Keratinocyte (primary cell): ENCODE measurements around the gene TOPORS. TPM values are rescaled to one million over a fixed set of nuclear protein-coding genes. Genes with fewer than 3 reads are reported as not detected.

Experiments used
- DNase-seq: peaks from one replicate; pipeline ENCODE4 v3.0.0-alpha.2; 2011; ENCODE audit warnings: low read depth, missing footprints, low spot score
- FAIRE-seq: peaks from 2 replicates; lab custom pipeline; 2011; peaks lifted over from hg19 to GRCh38; lab: Jason Lieb, UNC
- H2AFZ ChIP-seq: 2 replicates; pipeline ENCODE4 v1.6.0; 2012; ENCODE audit warnings: low read length, control low read depth, inconsistent platforms; ENCODE audit not compliant: control insufficient read depth
- H3K27ac ChIP-seq: 2 replicates; pipeline ENCODE4 v1.5.1; 2011; ENCODE audit warnings: low read length; ENCODE audit not compliant: control insufficient read depth, insufficient read depth
- H3K27me3 ChIP-seq: 3 replicates; pipeline ENCODE4 v1.6.0; 2011; ENCODE audit warnings: low read length; ENCODE audit not compliant: control insufficient read depth, insufficient read depth; ENCODE audit errors: extremely low read depth
- H3K36me3 ChIP-seq, 2 experiments: 2 replicates in 1 of 2; 3 replicates in 1 of 2; pipeline ENCODE4 v1.5.1; 2011; ENCODE audit warnings: low read length in 2 of 2, mild to moderate bottlenecking in 1 of 2; ENCODE audit not compliant: control insufficient read depth in 2 of 2, insufficient read depth in 2 of 2; ENCODE audit errors: extremely low read depth in 1 of 2
- H3K4me1 ChIP-seq: 3 replicates; pipeline ENCODE4 v1.5.1; 2011; ENCODE audit warnings: low read length; ENCODE audit not compliant: control insufficient read depth, insufficient read depth; ENCODE audit errors: extremely low read depth
- H3K4me2 ChIP-seq: 3 replicates; pipeline ENCODE4 v1.6.0; 2011; ENCODE audit warnings: low read depth, low read length; ENCODE audit not compliant: control insufficient read depth, insufficient read depth; ENCODE audit errors: extremely low read depth
- H3K4me3 ChIP-seq, 3 experiments: fragments of 200-600 bp in 1 of 3; sonication (generic) in 1 of 3; 2 replicates in 2 of 3; 3 replicates in 1 of 3; pipeline ENCODE4 v1.5.1; 2011 to 2016; ENCODE audit warnings: low read length in 3 of 3, mild to moderate bottlenecking in 3 of 3, control low read depth in 2 of 3, inconsistent platforms in 1 of 3, low read depth in 1 of 3, mixed read lengths in 1 of 3, mixed run types in 1 of 3, moderate library complexity in 1 of 3; ENCODE audit not compliant: control insufficient read depth in 2 of 3, insufficient read depth in 2 of 3; ENCODE audit errors: extremely low read depth in 1 of 3
- H3K79me2 ChIP-seq: 2 replicates; pipeline ENCODE4 v1.6.0; 2012; ENCODE audit warnings: low read length; ENCODE audit not compliant: control insufficient read depth, insufficient read depth
- H3K9ac ChIP-seq: 3 replicates; pipeline ENCODE4 v1.6.0; 2011; ENCODE audit warnings: low read length; ENCODE audit not compliant: control insufficient read depth, insufficient read depth; ENCODE audit errors: extremely low read depth
- H3K9me1 ChIP-seq: 3 replicates; pipeline ENCODE4 v1.6.0; 2011; ENCODE audit warnings: low read length; ENCODE audit not compliant: control insufficient read depth, insufficient read depth; ENCODE audit errors: extremely low read depth
- H3K9me3 ChIP-seq: 2 replicates; pipeline ENCODE4 v1.5.1; 2012; ENCODE audit warnings: low read depth, low read length; ENCODE audit not compliant: control insufficient read depth
- H4K20me1 ChIP-seq: 3 replicates; pipeline ENCODE4 v1.6.0; 2011; ENCODE audit warnings: low read length; ENCODE audit not compliant: control insufficient read depth, insufficient read depth; ENCODE audit errors: extremely low read depth
- EZH2 ChIP-seq: IDR thresholded peaks from one replicate; pipeline ENCODE4 v1.6.1; 2012; ENCODE audit warnings: inconsistent platforms, mild to moderate bottlenecking, low read length, moderate library complexity
- dilution Hi-C: fragments of 300-500 bp; cut with MboI; formaldehyde crosslinking; loops from one replicate; pipeline ENCODE4 v1.7.0; 2020; ENCODE audit warnings: low sequenced_read_pairs; ENCODE audit not compliant: extremely low pct_ligation_motif_present
- polyA plus RNA-seq, 5 experiments: library from polyadenylated mRNA; depleted of rRNA in 3 of 5; stranded (reverse) in 3 of 5; stranded (forward) in 1 of 5; unstranded in 1 of 5; fragments of >200 nt; gene quantifications; 1 replicate in 1 of 5; 2 replicates in 3 of 5; 3 replicates in 1 of 5; pipeline versions ENCODE4 v1.2.1 to v1.2.3, GENCODE V29; 2011 to 2012; ENCODE audit warnings: missing spikeins in 2 of 5, low read depth in 1 of 5, low replicate concordance in 1 of 5
- TF ChIP-seq, protein P1 (sequence below), 3 experiments: IDR thresholded peaks in 1 of 3; conservative IDR thresholded peaks in 1 of 3; optimal IDR thresholded peaks in 1 of 3; 2 replicates in 2 of 3; 3 replicates in 1 of 3; pipeline versions ENCODE3 to v1.5.1; 2011; ENCODE audit warnings: low read length in 3 of 3, mild to moderate bottlenecking in 3 of 3, moderate library complexity in 2 of 3, control low read depth in 1 of 3, inconsistent platforms in 1 of 3; ENCODE audit not compliant: insufficient read depth in 2 of 3; ENCODE audit errors: extremely low read depth in 1 of 3

The TOPORS gene
- polyA plus RNA-seq, 1 donor (not counting 4 experiments of a cell fraction or from before 2014, with no cell fraction given): 17.1 TPM

DNA sequence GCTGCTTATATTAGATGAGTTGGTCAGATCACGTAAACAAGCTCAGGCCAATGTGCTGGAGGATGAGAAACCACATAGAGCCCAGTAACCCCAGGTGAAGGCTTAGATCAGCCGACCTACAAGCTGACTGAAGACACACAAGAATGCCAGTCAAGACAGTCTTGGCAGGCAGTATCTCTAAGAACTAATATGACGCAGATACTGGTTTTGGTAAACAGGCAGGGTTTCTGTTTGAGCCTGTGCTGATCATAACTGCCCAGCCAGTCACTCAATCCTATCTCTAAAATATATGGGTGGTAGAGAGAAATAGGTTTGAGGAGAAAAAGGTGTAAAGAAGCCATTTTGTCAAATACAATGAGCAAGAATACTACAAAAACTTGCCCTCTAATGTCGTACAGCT is 18.6 kb downstream of the TOPORS start:
- H2AFZ ChIP-seq: no peak overlapping the region
- H3K79me2 ChIP-seq: no peaks in the 10 kb centered on the region
- no peak overlapping the region for H3K4me2 ChIP-seq
- H4K20me1 ChIP-seq: peaks cover 2% of the 10 kb centered on the region
- H3K4me1 ChIP-seq: peaks cover 10% of the 10 kb centered on the region
- H3K27ac ChIP-seq: no peak overlapping the region
- H3K9me3 ChIP-seq: no peaks in the 10 kb centered on the region
- dilution Hi-C loops: no loop called here
- no peak overlapping the region for H3K4me3 ChIP-seq
- H3K9ac ChIP-seq: no peak overlapping the region
- no peaks in the 10 kb centered on the region for H3K27me3 ChIP-seq
- DNase-seq (no peak), FAIRE-seq (no peak)
- H3K9me1 ChIP-seq: peaks cover 2% of the 10 kb centered on the region
- TF ChIP-seq EZH2: no peak
- TF ChIP-seq, protein P1, sequence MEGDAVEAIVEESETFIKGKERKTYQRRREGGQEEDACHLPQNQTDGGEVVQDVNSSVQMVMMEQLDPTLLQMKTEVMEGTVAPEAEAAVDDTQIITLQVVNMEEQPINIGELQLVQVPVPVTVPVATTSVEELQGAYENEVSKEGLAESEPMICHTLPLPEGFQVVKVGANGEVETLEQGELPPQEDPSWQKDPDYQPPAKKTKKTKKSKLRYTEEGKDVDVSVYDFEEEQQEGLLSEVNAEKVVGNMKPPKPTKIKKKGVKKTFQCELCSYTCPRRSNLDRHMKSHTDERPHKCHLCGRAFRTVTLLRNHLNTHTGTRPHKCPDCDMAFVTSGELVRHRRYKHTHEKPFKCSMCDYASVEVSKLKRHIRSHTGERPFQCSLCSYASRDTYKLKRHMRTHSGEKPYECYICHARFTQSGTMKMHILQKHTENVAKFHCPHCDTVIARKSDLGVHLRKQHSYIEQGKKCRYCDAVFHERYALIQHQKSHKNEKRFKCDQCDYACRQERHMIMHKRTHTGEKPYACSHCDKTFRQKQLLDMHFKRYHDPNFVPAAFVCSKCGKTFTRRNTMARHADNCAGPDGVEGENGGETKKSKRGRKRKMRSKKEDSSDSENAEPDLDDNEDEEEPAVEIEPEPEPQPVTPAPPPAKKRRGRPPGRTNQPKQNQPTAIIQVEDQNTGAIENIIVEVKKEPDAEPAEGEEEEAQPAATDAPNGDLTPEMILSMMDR (optimal IDR thresholded peaks at IDR 0.05 in 1 of 3, IDR thresholded peaks at IDR 0.05 in 1 of 3, conservative IDR thresholded peaks at IDR 0.05 in 1 of 3; ENCODE audit: extremely low read depth in 1 of 3, insufficient read depth in 2 of 3, low read length in 3 of 3): no peak
- H3K36me3 ChIP-seq: no peaks in the 10 kb centered on the region

DNA sequence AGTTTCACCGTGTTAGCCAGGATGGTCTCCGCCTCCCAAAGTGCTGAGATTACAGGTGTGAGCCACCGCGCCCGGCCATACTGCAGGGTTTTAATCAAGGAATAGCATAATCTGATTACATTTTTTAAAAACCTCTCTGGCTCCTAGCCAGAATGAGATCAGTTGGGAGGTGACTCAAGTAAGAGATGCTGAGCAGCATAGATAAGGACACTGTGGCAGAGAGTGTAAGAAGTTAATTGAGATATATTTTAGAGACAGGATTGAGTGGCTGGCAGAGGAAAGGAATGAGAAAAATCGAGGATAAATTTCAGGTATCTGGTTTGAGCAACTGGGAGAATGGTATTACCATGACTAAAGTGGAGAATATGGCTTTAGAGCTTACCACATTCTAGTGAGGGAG is 19.1 kb downstream of the TOPORS start:
- FAIRE-seq: no peak
- peaks cover 2% of the 10 kb centered on the region for H3K9me1 ChIP-seq
- H3K27ac ChIP-seq: no peak overlapping the region
- H3K9ac ChIP-seq: no peak overlapping the region
- no peak overlapping the region for H3K4me2 ChIP-seq
- H4K20me1 ChIP-seq: peaks cover 2% of the 10 kb centered on the region
- H3K79me2 ChIP-seq: no peaks in the 10 kb centered on the region
- DNase-seq: no peak
- H3K4me3 ChIP-seq: no peak overlapping the region
- TF ChIP-seq, protein P1 (optimal IDR thresholded peaks at IDR 0.05 in 1 of 3, IDR thresholded peaks at IDR 0.05 in 1 of 3, conservative IDR thresholded peaks at IDR 0.05 in 1 of 3; ENCODE audit: extremely low read depth in 1 of 3, insufficient read depth in 2 of 3, low read length in 3 of 3): no peak
- TF ChIP-seq EZH2: no peak
- dilution Hi-C loops: no loop called here
- no peaks in the 10 kb centered on the region for H3K27me3 ChIP-seq
- no peak overlapping the region for H2AFZ ChIP-seq
- peaks cover 10% of the 10 kb centered on the region for H3K4me1 ChIP-seq
- H3K36me3 ChIP-seq: no peaks in the 10 kb centered on the region
- no peaks in the 10 kb centered on the region for H3K9me3 ChIP-seq
